ENCODE data around the gene AK5.
A peak's percentile ranks its signal among the peaks of the same experiment; 100 is the strongest.
"Not testable (repeated sequence)": the region's sequence is repeated elsewhere in the genome, so short reads cannot be mapped to it uniquely, and the experiment has no call there.

The AK5 gene

GRCh38 chr1:77513839-77514763, 232.3 kb downstream of the AK5 start:
- peak; percentile 99 for FAIRE-seq

- FAIRE-seq: no peak
Observed at GRCh38 chr1:77514921-77515776, 233.3 kb downstream of the AK5 start.

- FAIRE-seq: no peak
Observed at GRCh38 chr1:77516106-77516505, 234.3 kb downstream of the AK5 start.

- no peak for FAIRE-seq
Observed at GRCh38 chr1:77524038-77524437, 242.2 kb downstream of the AK5 start.

- not testable (repeated sequence) for FAIRE-seq
Observed at GRCh38 chr1:77531149-77531548, 249.3 kb downstream of the AK5 start.

- FAIRE-seq: not testable (repeated sequence)
Observed at GRCh38 chr1:77531596-77532280, 249.9 kb downstream of the AK5 start.

GRCh38 chr1:77532641-77533040, 250.8 kb downstream of the AK5 start:
- no peak for FAIRE-seq

GRCh38 chr1:77533660-77534305, 252.0 kb downstream of the AK5 start:
- FAIRE-seq: no peak

GRCh38 chr1:77534456-77534855, 252.6 kb downstream of the AK5 start:
- no peak for FAIRE-seq

GRCh38 chr1:77536813-77537212, 255.0 kb downstream of the AK5 start:
- FAIRE-seq: no peak

GRCh38 chr1:77538956-77539518, 257.2 kb downstream of the AK5 start:
- no peak for FAIRE-seq

GRCh38 chr1:77539519-77540142, 257.8 kb downstream of the AK5 start:
- FAIRE-seq: no peak

GRCh38 chr1:77540501-77541161, 258.8 kb downstream of the AK5 start:
- FAIRE-seq: no peak

GRCh38 chr1:77541162-77541545, 259.3 kb downstream of the AK5 start:
- FAIRE-seq: no peak

- no peak for FAIRE-seq
Observed at GRCh38 chr1:77542813-77543420, 261.1 kb downstream of the AK5 start.

- FAIRE-seq: no peak
Observed at GRCh38 chr1:77543822-77544448, 262.1 kb downstream of the AK5 start.

GRCh38 chr1:77544845-77545244, 263.0 kb downstream of the AK5 start:
- no peak for FAIRE-seq

GRCh38 chr1:77545970-77546369, 264.2 kb downstream of the AK5 start:
- FAIRE-seq: no peak

- no peak for FAIRE-seq
Observed at GRCh38 chr1:77546890-77547289, 265.1 kb downstream of the AK5 start.

- no peak for FAIRE-seq
Observed at GRCh38 chr1:77548285-77548684, 266.5 kb downstream of the AK5 start.

Measured in endometrium (tissue), 2 donors.